Natural killer cell (primary cell): Measurements from ENCODE around the gene ACTL10. TPM values are rescaled to one million over a fixed set of nuclear protein-coding genes. Genes with fewer than 3 reads are reported as not detected.
"Not testable (repeated sequence)": the region's sequence is repeated elsewhere in the genome, so short reads cannot be mapped to it uniquely, and the experiment has no call there.

Experiments used
- ATAC-seq, 3 donors: fragments of 150-1000 bp in 2 of 3; fragments of 200-7000 bp in 1 of 3; cut with Tn5 transposase; 1 replicate in 1 of 3; 2 replicates in 2 of 3; pipeline ENCODE4 v1.10.0; 2021; ENCODE audit warnings: mild to moderate bottlenecking in 2 of 3, moderate library complexity in 2 of 3
- DNase-seq, 2 donors: peaks; one replicate each; pipeline versions ENCODE4 v3.0.0 to v3.0.0-alpha.2; 2013 to 2021; ENCODE audit warnings: mixed read lengths in 1 of 2
- H3K27ac ChIP-seq: one replicate; pipeline ENCODE4 v1.5.1; 2013; ENCODE audit warnings: mild to moderate bottlenecking, low read length
- H3K27me3 ChIP-seq: one replicate; pipeline ENCODE4 v1.6.1; 2013; ENCODE audit warnings: low read length; ENCODE audit not compliant: control insufficient read depth, insufficient read depth
- H3K36me3 ChIP-seq: one replicate; pipeline ENCODE4 v1.6.1; 2013; ENCODE audit warnings: low read length; ENCODE audit not compliant: control insufficient read depth, insufficient read depth
- H3K4me1 ChIP-seq: one replicate; pipeline ENCODE4 v1.6.1; 2013; ENCODE audit warnings: low read length; ENCODE audit not compliant: control insufficient read depth, insufficient read depth
- H3K4me3 ChIP-seq: one replicate; pipeline ENCODE4 v1.5.1; 2013; ENCODE audit warnings: low read length
- H3K9me3 ChIP-seq: one replicate; pipeline ENCODE4 v1.6.1; 2013; ENCODE audit warnings: low read length; ENCODE audit not compliant: control insufficient read depth, insufficient read depth
- H3K27ac Mint-ChIP-seq, 2 donors: one replicate each; pipeline ENCODE4 v1.8.0; 2022; ENCODE audit warnings: mild to moderate bottlenecking in 2 of 2, mixed read lengths in 2 of 2, moderate library complexity in 1 of 2
- H3K27me3 Mint-ChIP-seq, 2 donors: one replicate each; pipeline ENCODE4 v1.8.0; 2022; ENCODE audit warnings: low read depth in 2 of 2, mixed read lengths in 2 of 2
- H3K36me3 Mint-ChIP-seq: one replicate; pipeline ENCODE4 v1.8.0; 2022; ENCODE audit warnings: mixed read lengths
- H3K4me1 Mint-ChIP-seq, 2 donors: one replicate each; pipeline ENCODE4 v1.8.0; 2022; ENCODE audit warnings: mixed read lengths in 2 of 2
- H3K4me3 Mint-ChIP-seq: one replicate; pipeline ENCODE4 v1.8.0; 2022; ENCODE audit warnings: mild to moderate bottlenecking, moderate library complexity, mixed read lengths
- H3K9me3 Mint-ChIP-seq, 2 donors: one replicate each; pipeline ENCODE4 v1.8.0; 2022; ENCODE audit warnings: mixed read lengths in 2 of 2
- CTCF ChIP-seq: fragments of 200-600 bp; IDR thresholded peaks from one replicate; pipeline ENCODE4 v1.8.0; 2022; ENCODE audit warnings: antibody characterized with exemption
- WGBS: methylation state at CpG from one replicate; pipeline ENCODE4 v1.1.7; 2013; ENCODE audit warnings: missing lambda C conversion rate; ENCODE audit not compliant: insufficient coverage; 5-methylcytosine and 5-hydroxymethylcytosine counted together
- intact Hi-C: fragments of 100-400 bp; cut with micrococcal nuclease; formaldehyde crosslinking; loops from one replicate; pipeline ENCODE4 v1.14.2; 2022
- total RNA-seq, 4 donors: library from RNA; stranded (reverse); fragments of 120-200 nt in 1 of 4; gene quantifications; one replicate each; pipeline versions ENCODE4 v1.2.3 to v1.2.4, GENCODE V29; 2013 to 2022

The ACTL10 gene
- total RNA-seq, 3 donors from 2014 or later (not counting 1 experiment from before 2014, with no cell fraction given), result 0.80 to 2.2 (median 1.1) TPM

DNA sequence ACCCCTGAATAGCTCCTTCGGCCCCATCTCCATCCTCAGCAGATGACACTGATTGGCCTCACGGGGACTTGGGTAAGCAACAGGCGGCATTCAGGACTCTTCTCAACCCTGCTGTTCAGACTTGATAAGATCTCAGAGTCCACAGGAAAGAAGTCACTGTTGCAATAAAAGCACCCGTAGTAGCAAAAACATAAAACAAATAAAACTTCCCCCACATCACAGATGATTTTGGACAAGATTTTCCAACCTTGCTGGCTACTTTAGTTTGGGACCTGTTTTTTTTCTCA lies 21.7 kb upstream of the ACTL10 start:
- H3K27me3 ChIP-seq, result no peaks in the 10 kb centered on the region
- peaks cover 18 to 21% of the 10 kb centered on the region in 2 donors for H3K4me1 Mint-ChIP-seq
- 66% methylated on average over 4 of the region's 4 CpGs for WGBS
- H3K36me3 Mint-ChIP-seq, result peaks cover 10% of the 10 kb centered on the region
- intact Hi-C loops, result no loop called here
- no peak overlapping the region for H3K4me3 Mint-ChIP-seq
- H3K4me3 ChIP-seq, result no peak overlapping the region
- DNase-seq, result no peak
- H3K9me3 ChIP-seq, result no peaks in the 10 kb centered on the region
- no peaks in the 10 kb centered on the region for H3K27me3 Mint-ChIP-seq
- no peaks in the 10 kb centered on the region for H3K9me3 Mint-ChIP-seq
- TF ChIP-seq CTCF, result no peak
- no peak for ATAC-seq
- peaks cover 26% of the 10 kb centered on the region for H3K36me3 ChIP-seq
- H3K4me1 ChIP-seq, result peaks cover 36% of the 10 kb centered on the region
- H3K27ac ChIP-seq, result no peak overlapping the region
- H3K27ac Mint-ChIP-seq, result no peak overlapping the region

DNA sequence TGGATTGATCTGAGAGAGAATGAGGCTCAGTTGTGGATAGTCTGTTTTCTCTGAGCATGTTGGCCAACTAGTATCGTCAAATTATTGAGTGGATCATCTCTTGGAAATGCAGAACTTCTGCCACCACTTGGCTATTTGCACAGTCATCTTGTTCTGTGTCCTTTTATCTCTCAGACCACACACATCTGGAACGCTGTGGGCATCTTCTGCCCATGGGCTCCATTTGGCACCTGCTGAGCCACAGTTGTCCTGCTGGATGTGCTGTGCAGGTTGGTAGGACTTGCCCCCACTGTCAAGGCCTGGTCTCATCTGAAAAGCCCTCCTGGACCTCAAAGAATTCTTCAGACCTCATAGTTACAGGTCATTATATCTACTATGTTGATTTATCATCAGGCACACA lies 21.3 kb upstream of the ACTL10 start:
- Histone ChIP-seq H3K9me3 (no peaks in the 10 kb centered on the region), H3K27me3 (no peaks in the 10 kb centered on the region), H3K4me1 (peaks cover 37% of the 10 kb centered on the region), H3K27ac (no peak overlapping the region), H3K36me3 (peaks cover 22% of the 10 kb centered on the region), H3K4me3 (no peak overlapping the region)
- DNase-seq (no peak), ATAC-seq (no peak)
- Mint-ChIP-seq H3K27ac (no peak overlapping the region), H3K36me3 (peaks cover 6% of the 10 kb centered on the region), H3K9me3 (no peaks in the 10 kb centered on the region), H3K4me3 (no peak overlapping the region), H3K27me3 (no peaks in the 10 kb centered on the region), H3K4me1 (peaks cover 18 to 21% of the 10 kb centered on the region in 2 donors)
- intact Hi-C loops, result no loop called here
- WGBS, result 92% methylated on average over 2 of the region's 2 CpGs
- TF ChIP-seq CTCF, result no peak

DNA sequence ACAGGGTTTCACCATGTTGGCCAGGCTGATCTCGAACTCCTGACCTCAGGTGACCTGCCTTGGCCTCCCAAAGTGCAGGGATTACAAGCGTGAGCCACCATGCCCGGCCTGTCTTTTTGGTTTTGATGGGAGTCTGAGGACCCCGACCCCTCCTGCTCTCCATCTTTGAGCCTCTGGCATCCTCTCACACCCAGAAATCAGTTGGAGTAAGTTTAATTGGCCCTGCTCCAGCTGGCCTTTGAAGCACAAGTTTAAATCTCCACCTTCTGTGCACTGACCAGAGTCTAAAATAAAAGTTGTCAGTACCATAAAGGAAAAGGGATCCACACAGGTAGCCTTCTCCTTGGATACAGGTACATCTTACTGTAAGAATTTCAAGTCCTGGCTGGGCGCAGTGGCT lies 20.6 kb upstream of the ACTL10 start:
- no peak for TF ChIP-seq CTCF
- Mint-ChIP-seq H3K27ac (no peak overlapping the region), H3K4me3 (no peak overlapping the region), H3K27me3 (no peaks in the 10 kb centered on the region), H3K36me3 (no peaks in the 10 kb centered on the region), H3K9me3 (no peaks in the 10 kb centered on the region), H3K4me1 (peaks cover 18 to 21% of the 10 kb centered on the region in 2 donors)
- Histone ChIP-seq H3K27ac (no peak overlapping the region), H3K4me1 (peaks cover 37% of the 10 kb centered on the region), H3K36me3 (peaks cover 17% of the 10 kb centered on the region), H3K27me3 (no peaks in the 10 kb centered on the region), H3K4me3 (no peak overlapping the region), H3K9me3 (no peaks in the 10 kb centered on the region)
- intact Hi-C loops, result no loop called here
- ATAC-seq, result no peak
- DNase-seq, result no peak
- WGBS, result 91% methylated on average over 5 of the region's 5 CpGs

DNA sequence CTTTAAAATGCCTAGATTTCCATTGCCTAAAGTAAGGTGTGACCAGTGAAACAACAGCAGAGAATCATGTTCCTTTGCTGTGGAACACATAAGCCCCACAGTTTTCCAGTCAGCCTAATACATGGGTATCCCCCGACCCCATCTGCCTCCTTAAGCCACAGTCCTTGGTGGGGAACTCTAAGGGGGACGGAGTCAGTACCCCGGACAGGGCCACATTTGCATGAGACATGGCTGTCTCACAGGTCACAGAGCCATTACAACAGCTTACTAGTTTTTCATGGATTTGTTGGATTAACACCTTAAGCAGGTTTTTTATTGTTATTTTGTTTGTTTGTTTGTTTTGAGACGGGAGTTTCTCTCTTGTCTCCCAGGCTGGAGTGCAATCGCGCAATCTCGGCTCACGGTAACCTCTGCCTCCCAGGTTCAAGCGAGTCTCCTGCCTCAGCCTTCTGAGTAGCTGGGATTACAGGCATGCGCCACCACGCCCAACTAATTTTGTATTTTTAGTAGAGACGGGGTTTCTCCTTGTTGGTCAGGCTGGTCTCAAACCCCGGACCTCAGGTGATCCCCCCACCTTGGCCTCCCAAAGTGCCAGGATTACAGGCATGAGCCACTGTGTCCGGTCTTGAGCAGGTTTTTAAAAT lies 19.7 kb upstream of the ACTL10 start:
- DNase-seq, H3K9me3 ChIP-seq, H3K4me3 Mint-ChIP-seq, H3K36me3 Mint-ChIP-seq, H3K27me3 Mint-ChIP-seq, H3K9me3 Mint-ChIP-seq, intact Hi-C loops, H3K4me3 ChIP-seq, ATAC-seq, H3K27me3 ChIP-seq: not testable (repeated sequence)
- H3K27ac ChIP-seq, result peak overlapping the region; percentile 5
- H3K4me1 Mint-ChIP-seq, result peaks cover 18 to 21% of the 10 kb centered on the region in 2 donors
- peaks cover 14% of the 10 kb centered on the region for H3K36me3 ChIP-seq
- H3K27ac Mint-ChIP-seq, result peak overlapping the region in 1 of 2 donors; percentile 72
- WGBS, result 80% methylated on average over 14 of the region's 14 CpGs
- peaks cover 37% of the 10 kb centered on the region for H3K4me1 ChIP-seq
